Fibroblast of the conjunctiva (primary cell): ENCODE data around the gene DCTD.

ENCODE experiments used
- DNase-seq: peaks from one replicate; pipeline ENCODE4 v3.0.0-alpha.2; 2010; ENCODE audit warnings: low read depth

DCTD gene

DNA sequence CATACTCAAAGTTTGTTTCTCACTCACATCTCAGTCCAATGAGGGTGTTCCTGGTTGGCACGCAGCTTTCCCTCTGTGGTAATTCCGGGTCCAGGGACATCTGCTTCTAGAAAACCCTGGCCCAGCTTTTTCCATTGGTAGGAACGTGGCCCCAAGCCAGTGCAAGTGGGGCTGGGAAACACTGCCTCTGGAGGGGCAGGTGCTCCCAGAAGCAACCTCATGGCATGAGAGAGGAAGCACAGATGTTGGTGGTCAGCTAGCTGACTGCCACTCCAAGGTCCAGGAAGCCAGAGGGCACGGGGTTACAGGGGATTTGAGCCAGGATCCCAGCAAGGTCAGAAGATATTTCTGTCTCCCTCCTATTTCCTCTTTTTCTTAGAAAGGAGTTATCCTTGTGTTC lies 47.5 kb downstream of the DCTD start:
- no peak for DNase-seq

DNA sequence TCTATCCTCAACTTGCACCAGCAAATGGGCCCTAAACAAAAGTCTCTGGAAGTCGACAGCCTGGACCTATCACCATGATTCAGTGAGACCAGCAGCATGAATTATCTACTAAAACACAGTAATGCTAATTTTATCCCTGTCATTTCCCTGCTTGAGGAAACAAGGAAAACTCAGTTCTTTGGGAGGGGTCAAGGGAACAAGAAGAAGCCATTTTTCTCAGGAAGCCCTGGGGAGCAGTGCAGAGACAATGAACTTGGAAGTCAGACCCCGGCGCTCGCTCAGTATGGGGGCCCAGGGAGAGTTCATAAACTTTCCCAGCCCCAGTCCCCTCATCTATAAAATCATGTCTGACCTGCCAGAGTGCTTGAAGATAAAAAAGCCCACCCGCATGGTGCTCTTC lies 50.4 kb downstream of the DCTD start:
- DNase-seq: no peak

- DNase-seq: no peak
These were observed 53.7 kb downstream of the DCTD start for GRCh38 chr4:182863501-182863900.

GRCh38 chr4:182862921-182863320 lies 54.3 kb downstream of the DCTD start:
- no peak for DNase-seq

- DNase-seq: no peak
These were observed 54.9 kb downstream of the DCTD start for GRCh38 chr4:182862141-182862875.

DNA sequence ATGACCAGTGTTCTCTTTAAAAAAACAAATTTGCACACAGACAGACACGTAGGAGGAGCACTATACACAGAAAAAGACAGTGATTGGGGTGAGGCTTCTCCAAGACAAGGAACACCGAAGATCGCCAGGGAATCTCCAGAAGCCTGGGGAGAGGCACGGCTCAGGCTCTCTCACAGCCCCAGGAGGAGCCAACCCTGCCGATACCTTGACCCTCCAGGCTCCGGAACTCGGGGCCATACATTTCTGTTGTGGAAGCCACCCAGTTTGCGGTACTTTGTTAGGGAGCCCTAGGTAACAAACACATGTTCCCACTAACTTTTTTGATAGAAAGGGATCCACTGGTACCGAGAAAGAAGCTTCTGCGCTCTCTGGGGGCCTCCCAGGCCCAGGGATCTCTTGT lies 55.8 kb downstream of the DCTD start:
- no peak for DNase-seq

GRCh38 chr4:182859730-182860129 lies 57.5 kb downstream of the DCTD start:
- no peak for DNase-seq

GRCh38 chr4:182858711-182859110 lies 58.5 kb downstream of the DCTD start:
- no peak for DNase-seq

- no peak for DNase-seq
These were observed 60.3 kb downstream of the DCTD start for GRCh38 chr4:182856862-182857261.

GRCh38 chr4:182855877-182856276 lies 61.3 kb downstream of the DCTD start:
- DNase-seq: no peak

DNA sequence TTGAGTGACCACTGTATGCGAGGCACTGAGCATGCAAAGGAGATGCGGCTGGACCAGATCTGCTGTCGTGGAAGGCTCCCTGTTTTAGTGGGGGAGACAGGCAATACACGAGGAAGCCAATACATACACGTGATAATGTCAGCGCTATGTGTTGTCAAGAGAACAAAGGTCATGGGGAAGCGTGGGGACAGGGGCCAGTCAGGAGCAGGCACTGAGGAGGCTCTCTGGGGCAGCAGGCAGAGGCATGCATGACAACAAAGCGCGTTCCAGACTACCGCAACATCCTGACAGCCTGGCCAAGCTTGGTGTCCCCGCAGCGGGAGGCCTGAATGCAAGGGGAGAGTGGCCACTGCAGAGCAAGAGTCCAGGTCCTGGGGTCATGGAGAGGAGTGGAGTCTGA lies 61.9 kb downstream of the DCTD start:
- DNase-seq: no peak

GRCh38 chr4:182854466-182854865 lies 62.7 kb downstream of the DCTD start:
- DNase-seq: no peak

DNA sequence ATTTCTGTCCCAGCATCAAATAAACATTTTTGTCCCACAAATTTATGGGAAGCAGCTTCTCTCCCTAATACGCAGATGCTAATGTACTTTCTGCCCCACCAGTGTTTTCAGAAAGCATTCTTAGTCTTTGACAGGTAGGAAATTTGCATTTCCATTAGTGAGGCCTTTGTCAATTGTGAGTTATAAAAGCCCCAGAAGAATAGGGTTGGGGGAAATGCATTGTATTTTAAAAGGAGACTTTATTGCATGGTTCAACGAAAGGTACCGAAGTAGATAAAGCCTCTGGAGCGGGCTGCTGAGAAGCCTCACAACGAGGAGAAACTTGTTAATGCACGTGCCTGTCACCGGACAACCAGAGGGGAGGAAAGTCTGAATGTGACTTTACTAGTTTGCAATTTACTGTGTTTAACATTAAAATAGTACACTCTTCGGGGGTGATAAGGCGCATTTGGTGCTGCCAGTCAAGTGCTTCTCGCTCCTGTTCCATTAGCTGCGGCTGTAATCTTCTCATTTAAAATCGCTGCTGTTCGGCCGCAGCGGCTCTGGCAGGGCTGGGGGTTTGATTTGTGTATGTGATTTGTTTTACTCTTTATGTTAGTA lies 63.4 kb downstream of the DCTD start:
- DNase-seq: no peak

DNA sequence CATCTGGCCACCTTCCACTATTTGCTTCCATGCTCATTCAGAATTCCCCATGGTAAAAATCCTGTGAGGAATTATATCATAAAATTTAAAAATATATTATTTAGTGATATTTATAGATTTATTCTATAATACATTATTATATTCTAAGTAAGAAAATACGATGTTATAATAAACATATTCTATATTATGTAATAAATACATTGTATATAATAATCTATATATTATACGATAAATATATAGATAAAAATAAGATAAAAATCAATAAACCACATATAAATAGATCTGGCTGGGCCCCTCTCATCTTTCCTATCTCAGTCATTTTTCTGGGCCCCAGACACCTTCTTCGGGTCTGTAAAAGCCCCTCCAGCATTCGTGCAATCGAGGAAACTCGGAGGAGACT lies 68.5 kb downstream of the DCTD start:
- no peak for DNase-seq

- no peak for DNase-seq
These were observed 69.4 kb downstream of the DCTD start for GRCh38 chr4:182847576-182848450.

- DNase-seq: no peak
These were observed 71.2 kb downstream of the DCTD start for GRCh38 chr4:182846036-182846435.

DNA sequence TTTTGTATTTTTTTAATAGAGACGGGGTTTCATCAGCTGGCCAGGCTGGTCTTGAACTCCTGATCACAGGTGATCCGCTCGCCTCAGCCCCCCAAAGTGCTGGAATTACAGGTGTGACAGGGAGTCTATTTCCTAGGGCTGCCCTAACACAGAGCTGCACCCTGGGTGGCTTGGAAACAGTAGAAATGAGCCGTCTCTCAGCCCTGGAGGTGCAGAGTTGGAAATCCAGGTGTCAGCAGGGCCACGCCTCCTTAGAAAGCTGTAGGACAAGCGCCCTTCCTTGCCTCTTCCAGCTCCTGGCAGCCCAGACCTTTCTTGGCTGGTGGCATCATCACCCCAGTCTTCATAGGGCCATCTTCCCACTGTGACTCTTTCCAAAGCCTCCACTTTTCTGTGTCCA lies 71.6 kb downstream of the DCTD start:
- DNase-seq: no peak

DNA sequence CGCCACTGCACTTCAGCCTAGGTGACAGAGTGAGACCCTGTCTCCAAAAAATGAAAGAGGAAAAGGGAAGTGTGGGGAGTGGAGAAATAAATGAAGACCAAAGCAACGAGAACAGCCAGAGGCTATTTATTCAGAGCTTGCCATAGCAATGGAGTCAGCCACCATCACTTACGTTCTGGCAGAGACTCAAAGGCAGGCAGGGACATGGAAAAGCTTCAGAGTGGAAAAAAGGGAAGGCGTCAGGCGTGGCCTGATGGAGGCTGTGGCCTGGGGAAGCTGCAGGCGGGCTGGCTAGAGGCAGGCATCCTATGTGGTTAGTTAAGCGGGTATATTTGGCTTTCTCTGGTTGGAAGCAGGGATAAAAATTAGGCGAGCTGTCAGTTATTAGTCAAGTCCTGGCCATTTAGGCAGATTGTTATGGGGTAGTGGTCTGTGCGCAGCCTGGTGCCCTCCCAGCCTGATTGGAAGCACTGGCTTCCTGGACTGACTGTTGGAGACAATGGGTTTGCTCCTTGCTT lies 73.3 kb downstream of the DCTD start:
- no peak for DNase-seq

DNA sequence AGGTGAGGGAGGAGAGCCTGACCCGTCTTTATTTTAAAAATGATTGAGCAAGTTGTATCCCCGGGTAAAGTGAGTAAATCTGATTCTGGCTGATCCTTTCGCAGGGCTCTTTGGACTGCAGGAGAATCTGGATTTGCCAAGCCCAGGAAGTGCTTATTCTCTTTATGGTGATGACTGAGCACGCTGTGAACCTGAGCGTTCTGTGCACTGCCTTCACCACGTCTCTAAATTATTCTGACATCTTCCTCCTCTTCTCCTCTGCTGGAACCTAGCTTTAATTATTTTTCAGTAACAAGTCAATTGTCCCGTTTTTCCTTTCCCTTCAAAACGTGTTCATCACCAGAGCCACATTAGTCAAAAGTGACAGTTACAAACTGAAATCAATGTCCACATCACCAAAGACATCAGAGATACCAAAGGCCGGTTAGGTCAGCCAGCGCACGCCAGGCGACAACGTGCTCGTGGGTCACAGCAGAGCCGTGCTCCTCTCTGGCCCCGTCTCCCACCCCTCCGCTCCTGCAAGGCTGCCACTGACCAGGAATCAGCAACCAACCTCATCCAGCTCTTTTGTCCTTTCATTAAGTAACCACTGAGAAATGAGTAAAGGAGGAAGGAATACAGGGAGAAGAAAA lies 74.3 kb downstream of the DCTD start:
- DNase-seq: no peak

- DNase-seq: no peak
These were observed 75.0 kb downstream of the DCTD start for GRCh38 chr4:182842104-182842600.

GRCh38 chr4:182840108-182840507 lies 77.1 kb downstream of the DCTD start:
- DNase-seq: no peak
